Measurements from ENCODE around the gene CERKL. TPM values are rescaled to one million over a fixed set of nuclear protein-coding genes. Genes with fewer than 3 reads are reported as not detected.

Gene CERKL
- total RNA-seq, 4 donors from 2014 or later: 1.5 to 2.6 TPM; not detected in 2

GRCh38 chr2:181575650-181576025 lies 81.3 kb downstream of the CERKL start:
- Histone ChIP-seq H3K27ac (no peak overlapping the region), H3K27me3 (no peaks in the 10 kb centered on the region), H3K4me1 (no peaks in the 10 kb centered on the region), H3K4me3 (no peak overlapping the region), H3K9me3 (no peaks in the 10 kb centered on the region), H3K36me3 (no peaks in the 10 kb centered on the region)
- intact Hi-C loops (cut with DNase I; ENCODE audit: low total_unique reads): no loop called here
- TF ChIP-seq CTCF (IDR thresholded peaks at IDR 0.05): no peak
- no peak for TF ChIP-seq POLR2A (IDR thresholded peaks at IDR 0.05)
- DNase-seq: no peak

GRCh38 chr2:181575024-181575649 lies 81.8 kb downstream of the CERKL start:
- no peak overlapping the region for H3K4me3 ChIP-seq

GRCh38 chr2:181574321-181574720 lies 82.6 kb downstream of the CERKL start:
- intact Hi-C loops (cut with DNase I; ENCODE audit: low total_unique reads): no loop called here
- no peak for TF ChIP-seq POLR2A (IDR thresholded peaks at IDR 0.05)
- no peak for TF ChIP-seq CTCF (IDR thresholded peaks at IDR 0.05)
- DNase-seq: no peak

More at GRCh38 chr2:181575024-181575649, 81.8 kb downstream of the CERKL start:
- Histone ChIP-seq H3K9me3 (no peaks in the 10 kb centered on the region), H3K36me3 (no peaks in the 10 kb centered on the region), H3K27ac (no peak overlapping the region), H3K4me1 (no peaks in the 10 kb centered on the region), H3K27me3 (no peaks in the 10 kb centered on the region)
- no peak for DNase-seq
- no peak for TF ChIP-seq POLR2A (IDR thresholded peaks at IDR 0.05)
- TF ChIP-seq CTCF (IDR thresholded peaks at IDR 0.05): no peak
- intact Hi-C loops (cut with DNase I; ENCODE audit: low total_unique reads): no loop called here

GRCh38 chr2:181573140-181573736 lies 83.7 kb downstream of the CERKL start:
- Histone ChIP-seq H3K9me3 (no peaks in the 10 kb centered on the region), H3K27ac (no peak overlapping the region), H3K4me1 (no peaks in the 10 kb centered on the region), H3K4me3 (no peak overlapping the region), H3K27me3 (no peaks in the 10 kb centered on the region), H3K36me3 (no peaks in the 10 kb centered on the region)
- TF ChIP-seq POLR2A (IDR thresholded peaks at IDR 0.05): no peak
- TF ChIP-seq CTCF (IDR thresholded peaks at IDR 0.05): peak in 1 of 4 experiments; percentile 14
- no peak for DNase-seq
- intact Hi-C loops (cut with DNase I; ENCODE audit: low total_unique reads): no loop called here

More at GRCh38 chr2:181574321-181574720, 82.6 kb downstream of the CERKL start:
- Histone ChIP-seq H3K9me3 (no peaks in the 10 kb centered on the region), H3K27me3 (no peaks in the 10 kb centered on the region), H3K4me3 (no peak overlapping the region), H3K4me1 (no peaks in the 10 kb centered on the region), H3K27ac (no peak overlapping the region), H3K36me3 (no peaks in the 10 kb centered on the region)

GRCh38 chr2:181570833-181571661 lies 85.9 kb downstream of the CERKL start:
- H3K27ac ChIP-seq: no peak overlapping the region
- no peaks in the 10 kb centered on the region for H3K27me3 ChIP-seq
- H3K4me3 ChIP-seq: no peak overlapping the region
- no peaks in the 10 kb centered on the region for H3K4me1 ChIP-seq
- peak in 1 of 4 experiments; percentile 12 for TF ChIP-seq CTCF (IDR thresholded peaks at IDR 0.05)
- TF ChIP-seq POLR2A (IDR thresholded peaks at IDR 0.05): no peak
- intact Hi-C loops (cut with DNase I; ENCODE audit: low total_unique reads): no loop called here
- no peak for DNase-seq
- H3K9me3 ChIP-seq: no peaks in the 10 kb centered on the region
- no peaks in the 10 kb centered on the region for H3K36me3 ChIP-seq
